Stimulated activated CD4-positive, alpha-beta T cell treated with anti-CD3 and anti-CD28 coated beads, TNF-alpha, amount 100 ng/mL, for 24 hours (primary cell): ENCODE data around the gene TIPARP.
A peak's percentile ranks its signal among the peaks of the same experiment; 100 is the strongest.
"Not testable (repeated sequence)": the region's sequence is repeated elsewhere in the genome, so short reads cannot be mapped to it uniquely, and the experiment has no call there.

Experiments used
- DNase-seq, 3 experiments: peaks; one replicate each; pipeline ENCODE4 v3.0.0-alpha.2; 2020; ENCODE audit warnings: low read depth in 3 of 3

The TIPARP gene

GRCh38 chr3:156649681-156650080 is 24.7 kb upstream of the TIPARP start:
- no peak for DNase-seq

GRCh38 chr3:156652661-156653060 is 21.7 kb upstream of the TIPARP start:
- not testable (repeated sequence) for DNase-seq

- no peak for DNase-seq
These were observed 19.6 kb upstream of the TIPARP start for GRCh38 chr3:156654834-156655233.

- DNase-seq = no peak
These were observed 18.4 kb upstream of the TIPARP start for GRCh38 chr3:156655819-156656550.

- DNase-seq = no peak
These were observed 16.9 kb upstream of the TIPARP start for GRCh38 chr3:156657440-156657839.

DNA sequence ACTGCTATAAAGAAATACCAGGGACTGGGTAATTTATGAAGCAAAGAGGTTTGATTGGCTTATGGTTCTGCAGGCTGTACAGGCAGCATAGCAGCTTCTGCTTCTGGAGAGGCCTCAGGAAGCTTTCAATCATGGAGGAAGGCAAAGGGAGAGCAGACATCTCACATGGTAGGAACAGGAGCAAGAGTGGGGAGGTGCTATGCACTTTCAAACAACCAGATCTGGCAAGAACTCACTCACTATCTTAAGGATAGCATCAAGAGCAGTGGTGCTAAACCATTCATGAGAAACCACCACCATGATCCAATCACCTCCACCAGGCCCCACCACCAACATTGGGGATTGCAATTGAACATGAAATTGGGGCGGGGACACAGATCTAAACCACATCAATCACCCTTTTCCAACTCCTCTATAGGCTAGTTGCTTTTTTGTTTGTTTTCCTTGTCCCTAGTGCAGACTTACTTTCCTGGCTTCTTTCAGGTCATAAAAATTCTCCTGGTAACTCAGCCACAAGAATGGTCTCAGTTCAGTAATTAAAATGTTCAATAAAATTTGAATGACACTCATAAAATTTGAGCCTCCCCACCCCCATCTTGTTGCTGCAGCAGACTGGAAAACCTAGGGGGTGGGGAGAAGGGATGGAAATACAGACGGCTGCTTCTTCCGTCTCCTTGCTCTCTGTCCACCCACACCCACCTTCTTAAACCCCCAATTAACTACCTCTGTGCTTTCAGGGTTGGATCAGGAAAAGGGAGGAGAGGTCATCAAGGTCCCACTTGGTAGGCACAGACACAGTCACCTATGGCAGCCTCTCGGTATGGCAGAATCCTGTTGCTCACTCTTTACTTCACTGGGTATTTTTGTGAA is 16.3 kb upstream of the TIPARP start:
- DNase-seq = no peak

DNA sequence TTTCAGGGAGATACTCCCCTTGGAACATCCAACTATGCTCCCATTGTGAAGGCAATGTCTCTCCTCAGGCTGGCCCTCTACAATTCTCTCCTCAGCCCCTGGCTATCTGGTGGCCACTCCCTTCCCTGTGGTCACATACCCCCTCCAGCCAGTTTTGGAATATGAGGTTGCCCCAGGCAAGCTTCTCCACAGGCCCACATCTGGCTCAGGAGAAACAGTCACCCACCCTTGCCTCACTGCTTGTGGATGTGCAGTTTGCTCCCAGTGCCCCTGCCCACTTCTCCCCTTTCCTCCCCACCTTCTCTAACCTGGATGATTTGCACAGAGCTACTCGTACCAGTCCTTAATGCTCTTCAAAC is 15.7 kb upstream of the TIPARP start:
- no peak for DNase-seq

DNA sequence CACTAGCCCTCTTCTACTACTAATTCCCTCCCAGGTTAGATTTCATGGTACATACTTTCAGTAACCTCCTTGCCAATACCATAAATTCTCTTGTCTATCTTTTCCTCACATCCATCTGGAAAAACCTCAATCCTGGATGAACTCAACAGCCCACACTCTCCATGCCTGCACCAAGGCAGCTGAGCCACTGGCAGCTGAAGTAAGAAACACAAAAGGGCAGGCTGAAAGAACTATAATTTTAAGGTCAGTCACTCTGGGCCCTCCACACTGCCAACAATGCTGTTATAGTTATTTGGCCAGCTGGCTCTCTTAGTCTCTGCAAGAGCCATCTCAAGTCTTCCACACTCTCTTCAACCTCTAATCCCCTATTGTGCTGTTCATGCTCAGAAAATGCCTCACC is 15.1 kb upstream of the TIPARP start:
- no peak for DNase-seq

GRCh38 chr3:156661155-156661554 is 13.2 kb upstream of the TIPARP start:
- no peak for DNase-seq

GRCh38 chr3:156664011-156664830 is 10.2 kb upstream of the TIPARP start:
- no peak for DNase-seq

DNA sequence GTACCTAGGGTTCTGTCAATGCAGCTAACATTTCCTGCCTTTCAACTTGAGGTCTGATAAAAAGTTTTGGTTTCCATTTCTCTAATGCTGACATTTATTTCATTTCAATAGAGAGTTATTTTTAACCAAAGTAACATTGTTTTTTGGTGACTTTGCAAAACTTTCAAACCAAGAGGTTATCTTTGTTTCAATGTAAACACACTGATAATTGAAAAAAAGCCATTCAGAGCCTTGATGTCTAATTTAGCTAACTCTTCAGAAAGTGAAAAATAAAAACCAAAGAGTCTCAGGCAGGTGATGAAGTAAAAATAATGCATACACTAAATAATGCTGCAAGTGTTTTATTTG is 9.6 kb upstream of the TIPARP start:
- no peak for DNase-seq

DNA sequence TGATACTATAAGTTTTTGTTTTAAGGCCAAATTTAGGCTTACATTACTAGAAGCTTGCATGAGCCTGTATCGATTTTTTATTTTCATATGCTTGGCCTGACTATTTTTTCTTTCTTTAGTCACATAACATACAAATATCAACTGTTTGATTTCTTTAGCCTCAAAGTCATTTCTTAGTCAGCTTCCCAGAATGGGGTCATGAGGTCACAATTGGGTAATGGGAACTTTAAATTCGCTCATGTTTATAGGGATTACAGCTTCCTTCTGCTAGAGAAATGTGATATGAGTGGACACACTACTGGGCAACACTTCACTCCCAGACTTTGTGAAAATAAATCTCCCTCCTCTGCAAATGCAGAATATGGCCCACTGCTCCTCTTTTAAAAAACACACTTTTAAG is 9.1 kb upstream of the TIPARP start:
- no peak for DNase-seq

DNA sequence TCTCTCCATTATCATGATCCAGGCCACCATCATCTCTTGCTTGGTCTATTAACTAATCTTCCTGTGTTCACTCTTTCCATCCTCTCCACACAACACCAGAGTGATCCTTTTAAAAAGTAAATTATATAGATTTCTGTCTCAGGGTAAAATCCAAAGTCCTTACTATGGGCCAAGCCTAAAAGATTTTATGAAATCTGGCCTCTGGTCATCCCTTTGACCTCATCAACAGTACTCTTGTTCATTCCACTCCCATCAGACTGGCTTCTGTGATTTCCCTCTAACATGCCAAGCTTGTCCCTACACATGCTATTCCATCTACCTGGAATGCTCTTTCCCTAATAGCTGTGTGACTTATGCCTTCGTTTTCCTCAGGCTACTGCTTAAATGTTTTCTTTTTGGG is 8.3 kb upstream of the TIPARP start:
- DNase-seq = no peak

DNA sequence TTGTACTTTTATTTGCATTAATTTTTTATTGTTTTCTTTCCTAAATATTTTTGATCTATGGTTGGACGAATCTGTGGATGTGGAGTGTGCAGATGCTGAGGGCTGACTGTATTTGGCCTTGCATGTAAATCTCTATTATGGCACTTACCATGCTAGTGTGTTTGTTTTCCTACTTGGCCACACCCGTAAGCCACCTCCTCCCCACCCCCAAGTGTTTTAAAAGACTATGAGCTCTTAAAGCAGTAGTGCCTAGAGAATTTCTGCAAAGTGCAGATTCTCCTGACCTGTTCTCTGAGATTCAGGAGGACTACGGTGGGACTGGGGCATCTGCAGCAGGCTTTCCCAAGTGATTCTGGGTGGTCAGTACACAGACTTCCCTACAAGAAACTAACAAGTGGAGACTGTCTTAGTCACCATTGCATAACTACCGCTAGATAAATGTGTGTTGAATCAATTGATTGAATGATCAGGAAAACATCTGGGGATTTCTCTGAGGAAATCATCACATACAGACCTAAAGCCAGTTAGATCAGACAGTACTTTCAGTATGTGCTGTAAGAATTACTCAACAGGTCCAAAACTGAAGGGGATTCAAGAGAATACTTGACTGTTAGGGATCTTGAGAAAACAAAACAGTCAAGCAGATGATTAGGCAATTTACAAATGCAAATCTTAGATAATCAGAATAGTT is 6.2 kb upstream of the TIPARP start:
- no peak for DNase-seq

GRCh38 chr3:156670077-156670476 is 4.3 kb upstream of the TIPARP start:
- no peak for DNase-seq

DNA sequence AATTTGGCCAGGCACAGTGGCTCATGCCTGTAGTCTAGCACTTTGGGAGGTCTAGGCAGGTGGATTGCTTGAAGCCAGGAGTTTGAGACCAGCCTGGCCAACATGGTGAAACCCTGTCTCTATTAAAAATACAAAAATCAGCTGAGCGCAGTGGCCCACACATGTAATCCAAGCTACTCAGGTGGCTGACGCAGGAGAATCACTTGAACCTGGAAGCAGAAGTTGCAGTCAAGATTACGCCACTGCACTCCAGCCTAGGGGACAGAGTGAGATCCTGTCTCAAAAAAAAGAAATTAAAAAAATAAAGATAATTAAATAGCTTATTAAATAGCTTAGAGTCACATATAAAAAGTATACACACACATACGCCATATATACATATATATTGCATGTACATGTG is 3.7 kb upstream of the TIPARP start:
- no peak for DNase-seq

DNA sequence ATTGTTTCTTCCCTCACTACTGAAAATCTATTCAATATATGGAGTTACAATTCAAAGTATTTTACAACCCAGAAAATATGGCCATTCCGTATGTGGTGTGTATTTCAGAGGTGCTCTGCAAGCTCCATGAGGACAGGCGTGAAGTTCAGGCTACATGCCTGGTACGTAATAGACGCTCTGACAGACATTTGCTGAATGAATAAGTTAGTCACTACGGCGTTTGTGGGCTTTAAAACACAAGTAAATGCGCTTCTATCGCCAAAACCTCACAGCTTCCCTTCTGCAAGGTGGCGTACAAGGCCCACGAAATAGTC is 701 bp upstream of the TIPARP start:
- DNase-seq = no peak

DNA sequence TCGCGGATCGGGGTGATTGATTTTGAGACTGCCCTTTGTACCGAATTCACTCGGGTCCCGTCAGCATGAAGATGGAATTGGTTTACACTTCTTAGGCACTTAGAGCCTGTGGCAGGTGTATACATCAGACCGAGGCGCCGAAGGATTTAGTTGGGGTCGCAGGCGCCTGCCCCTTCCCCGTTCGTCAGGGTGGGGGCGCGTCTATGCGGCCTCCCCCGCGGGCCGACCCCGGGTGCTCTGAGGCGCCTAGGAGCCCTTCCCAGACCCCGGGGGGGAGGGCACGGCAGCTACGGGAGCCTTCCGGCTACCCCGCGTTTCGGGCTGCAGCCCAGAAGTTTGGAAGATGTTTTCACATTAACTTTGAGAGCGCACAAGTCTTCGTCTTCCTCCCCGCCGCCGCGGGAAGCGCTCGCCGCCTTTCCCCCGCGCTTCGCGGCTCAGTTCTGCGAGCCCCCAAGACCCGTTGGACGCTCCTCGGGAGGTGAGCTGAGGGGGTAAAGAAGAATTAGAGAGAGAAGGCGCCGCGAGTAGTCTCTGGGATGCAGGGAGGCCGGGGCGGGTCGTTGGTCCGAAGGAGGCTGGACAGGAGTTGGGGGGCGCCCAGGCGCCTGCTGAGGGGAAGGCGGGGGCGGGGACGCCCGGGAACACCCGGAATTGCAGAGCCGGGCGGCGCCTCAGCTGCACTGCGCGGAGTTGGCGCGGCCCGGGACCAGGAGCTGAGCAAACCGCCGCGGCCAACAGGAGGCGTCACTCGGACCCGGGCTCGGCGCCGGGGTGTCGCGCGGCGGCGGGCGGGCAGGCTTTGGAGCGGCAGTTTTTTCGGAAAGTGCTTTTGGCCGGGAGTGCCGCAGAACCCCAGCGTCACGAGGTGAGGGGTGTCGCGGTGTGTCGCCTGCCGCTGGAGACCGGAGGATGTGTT is 780 bp downstream of the TIPARP start:
- peak; percentile 14 to 37 (median 14) for DNase-seq

DNA sequence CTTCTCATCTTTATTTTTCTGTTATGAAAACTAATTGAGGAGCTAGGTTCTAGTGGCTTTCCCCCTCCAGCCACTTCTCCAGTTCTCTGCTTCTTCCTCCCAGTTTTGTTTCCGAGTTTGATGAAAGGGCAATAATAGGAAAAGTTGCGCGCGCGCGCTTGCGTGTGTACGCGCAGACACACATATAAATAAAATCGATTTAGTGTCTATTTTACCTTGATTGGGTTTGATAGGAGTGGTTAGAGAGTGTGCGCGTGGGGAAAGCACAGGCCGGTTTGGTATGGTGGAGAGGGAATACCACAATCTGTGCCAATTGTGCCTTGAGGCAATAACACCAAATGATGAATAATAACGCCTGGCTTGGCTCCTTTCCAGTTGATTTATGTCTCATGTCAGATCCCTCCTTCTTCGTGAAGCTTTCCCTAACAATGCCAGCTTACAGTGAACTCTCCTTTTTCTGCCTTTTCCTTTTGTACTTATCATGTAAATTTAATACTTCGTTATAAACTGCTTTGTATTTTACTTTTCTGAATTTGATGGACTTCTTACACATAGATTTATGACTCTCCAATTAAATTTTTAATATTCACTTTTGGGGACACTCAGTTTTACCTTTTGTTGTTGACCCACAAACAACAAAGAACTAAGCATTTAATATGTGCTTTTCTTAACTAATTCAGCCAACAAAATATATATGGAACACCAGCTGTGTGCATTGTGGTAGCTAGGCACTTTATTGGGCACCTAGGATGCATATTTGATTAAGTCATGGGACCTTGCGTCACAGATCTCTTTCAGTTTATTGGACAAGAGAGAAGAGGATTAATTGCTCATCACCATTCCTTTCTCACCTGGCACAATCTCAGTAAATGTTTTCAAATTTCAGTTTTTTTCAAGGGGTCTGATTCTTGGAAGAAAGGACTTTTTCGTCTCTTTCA is 1.7 kb downstream of the TIPARP start:
- peak; percentile 4 to 22 (median 17) for DNase-seq
